SK-N-SH (cell line): ENCODE measurements around the gene ATP2A3. TPM values are rescaled to one million over a fixed set of nuclear protein-coding genes. Genes with fewer than 3 reads are reported as not detected.

Source experiments
- CTCF ChIA-PET: fragments of 300-600, 350-600 bp; formaldehyde crosslinking; extraction: SDS; loops from one replicate; lab custom pipeline; 2021; lab: Yijun Ruan, JAX
- POLR2A ChIA-PET: fragments of 350-600 bp; sonication (Branson Sonifier 250); formaldehyde crosslinking; extraction: SDS; loops from one replicate; lab custom pipeline; 2020; ENCODE audit warnings: antibody characterized with exemption, inconsistent platforms; lab: Yijun Ruan, JAX
- DNase-seq: peaks from one replicate; pipeline ENCODE4 v3.0.0; 2012
- H2AFZ ChIP-seq: fragments of 200-600 bp; sonication (generic); 2 replicates; pipeline ENCODE4 v1.8.1; 2016; ENCODE audit warnings: antibody characterized with exemption, mild to moderate bottlenecking, low read depth
- H3F3A ChIP-seq: fragments of 200-600 bp; sonication (generic); replicated peaks from 2 replicates; pipeline ENCODE3; 2016; ENCODE audit warnings: antibody characterized with exemption, mild to moderate bottlenecking; ENCODE audit not compliant: insufficient read depth
- H3K27ac ChIP-seq, 2 experiments: fragments of 200-500 bp in 1 of 2; fragments of 200-600 bp in 1 of 2; sonication (Bioruptor generic) in 1 of 2; sonication (generic), shearing (Covaris generic) in 1 of 2; 2 replicates each; pipeline versions ENCODE4 v1.5.1 to v1.6.1; 2014 to 2016; ENCODE audit warnings: low read depth in 2 of 2, inconsistent platforms in 1 of 2, low read length in 1 of 2, mild to moderate bottlenecking in 1 of 2, mixed read lengths in 1 of 2
- H3K27me3 ChIP-seq: fragments of 200-600 bp; sonication (generic), shearing (Covaris generic); 2 replicates; pipeline ENCODE4 v1.6.1; 2016; ENCODE audit warnings: mixed run types; ENCODE audit not compliant: insufficient read depth
- H3K36me3 ChIP-seq, 2 experiments: fragments of 200-500 bp in 1 of 2; fragments of 200-600 bp in 1 of 2; sonication (Bioruptor generic) in 1 of 2; sonication (generic) in 1 of 2; replicated peaks in 1 of 2; 2 replicates each; pipeline versions ENCODE3 to v1.5.1; 2014 to 2016; ENCODE audit warnings: low read length in 1 of 2, mild to moderate bottlenecking in 1 of 2; ENCODE audit not compliant: insufficient read depth in 2 of 2, control insufficient read depth in 1 of 2
- H3K4me1 ChIP-seq, 2 experiments: fragments of 200-500 bp in 1 of 2; fragments of 200-600 bp in 1 of 2; sonication (Bioruptor generic) in 1 of 2; sonication (generic), shearing (Covaris generic) in 1 of 2; 2 replicates each; pipeline versions ENCODE4 v1.5.1 to v1.6.1; 2014 to 2016; ENCODE audit warnings: low read depth in 1 of 2, low read length in 1 of 2, mixed run types in 1 of 2; ENCODE audit not compliant: insufficient read depth in 2 of 2, control insufficient read depth in 1 of 2
- H3K4me2 ChIP-seq: fragments of 200-600 bp; sonication (generic), shearing (Covaris generic); 2 replicates; pipeline ENCODE4 v1.6.1; 2017; ENCODE audit warnings: mixed run types
- H3K4me3 ChIP-seq, 2 experiments: fragments of 200-500 bp in 1 of 2; fragments of 200-600 bp in 1 of 2; sonication (Bioruptor generic) in 1 of 2; sonication (generic), shearing (Covaris generic) in 1 of 2; 2 replicates each; pipeline versions ENCODE4 v1.5.1 to v1.8.1; 2014 to 2016; ENCODE audit warnings: low read depth in 2 of 2, inconsistent platforms in 1 of 2, low read length in 1 of 2, mild to moderate bottlenecking in 1 of 2, mixed read lengths in 1 of 2, moderate library complexity in 1 of 2
- H3K79me2 ChIP-seq: fragments of 200-600 bp; sonication (generic); 2 replicates; pipeline ENCODE4 v1.8.1; 2017; ENCODE audit warnings: mild to moderate bottlenecking; ENCODE audit not compliant: insufficient read depth
- H3K9ac ChIP-seq: fragments of 200-600 bp; sonication (generic); 2 replicates; pipeline ENCODE4 v1.6.1; 2017; ENCODE audit warnings: mixed run types
- H3K9me2 ChIP-seq: fragments of 200-600 bp; sonication (generic); 2 replicates; pipeline ENCODE4 v1.6.1; 2017; ENCODE audit warnings: mixed run types
- H3K9me3 ChIP-seq: fragments of 200-600 bp; sonication (generic); 2 replicates; pipeline ENCODE4 v1.6.1; 2017; ENCODE audit warnings: mixed run types, mild to moderate bottlenecking, moderate library complexity
- H4K20me1 ChIP-seq: fragments of 200-600 bp; sonication (generic); 2 replicates; pipeline ENCODE4 v1.6.1; 2017; ENCODE audit warnings: mild to moderate bottlenecking, mixed run types; ENCODE audit not compliant: insufficient read depth
- CHD2 ChIP-seq: fragments of 150-350 bp; IDR thresholded peaks from 2 replicates; pipeline ENCODE4 v1.6.1; 2018; ENCODE audit warnings: low read length; ENCODE audit not compliant: partially characterized antibody
- EP300 ChIP-seq, 2 experiments: IDR thresholded peaks; 2 replicates each; pipeline versions ENCODE4 v1.4.0 to v1.6.1; 2012; ENCODE audit warnings: borderline replicate concordance in 1 of 2, low read depth in 1 of 2, low read length in 1 of 2
- EZH2phosphoT487 ChIP-seq: fragments of 200-600 bp; sonication (generic); IDR thresholded peaks from 2 replicates; pipeline ENCODE4 v1.6.1; 2017; ENCODE audit warnings: low read depth, mixed run types, mild to moderate bottlenecking, antibody characterized with exemption, moderate library complexity, borderline replicate concordance
- FOSL2 ChIP-seq: IDR thresholded peaks from 2 replicates; pipeline ENCODE4 v1.4.0; 2012; ENCODE audit warnings: low read depth, mild to moderate bottlenecking, moderate library complexity, borderline replicate concordance
- FOXM1 ChIP-seq: IDR thresholded peaks from 2 replicates; pipeline ENCODE4 v1.4.0; 2012; ENCODE audit warnings: low read depth, mild to moderate bottlenecking
- GABPA ChIP-seq: IDR thresholded peaks from 2 replicates; pipeline ENCODE4 v1.4.0; 2012; ENCODE audit warnings: low read depth, mild to moderate bottlenecking
- IRF3 ChIP-seq: fragments of 150-350 bp; IDR thresholded peaks from 2 replicates; pipeline ENCODE4 v1.6.1; 2016; ENCODE audit warnings: mild to moderate bottlenecking, low read depth, low read length
- JUND ChIP-seq: IDR thresholded peaks from 2 replicates; pipeline ENCODE4 v1.4.0; 2012
- MXI1 ChIP-seq: IDR thresholded peaks from 2 replicates; pipeline ENCODE4 v1.6.1; 2012; ENCODE audit warnings: mild to moderate bottlenecking, low read depth, low read length, improper control_type of control experiment
- NRF1 ChIP-seq: IDR thresholded peaks from 2 replicates; pipeline ENCODE4 v1.6.1; 2012; ENCODE audit warnings: low read depth, mild to moderate bottlenecking, low read length
- RAD21 ChIP-seq: IDR thresholded peaks from 2 replicates; pipeline ENCODE4 v1.6.1; 2012; ENCODE audit warnings: mild to moderate bottlenecking, low read length
- RCOR1 ChIP-seq: fragments of 150-350 bp; IDR thresholded peaks from 2 replicates; pipeline ENCODE4 v1.6.1; 2017; ENCODE audit warnings: antibody characterized with exemption, low read length
- REST ChIP-seq: IDR thresholded peaks from 2 replicates; pipeline ENCODE4 v1.6.1; 2012; ENCODE audit warnings: mild to moderate bottlenecking, low read depth, low read length, moderate library complexity
- SIN3A ChIP-seq: IDR thresholded peaks from 2 replicates; pipeline ENCODE4 v1.6.1; 2012; ENCODE audit warnings: low read depth, mild to moderate bottlenecking, low read length, moderate library complexity, borderline replicate concordance
- USF2 ChIP-seq: fragments of 150-350 bp; IDR thresholded peaks from 2 replicates; pipeline ENCODE4 v1.6.1; 2017; ENCODE audit warnings: antibody characterized with exemption, low read length, low read depth, borderline replicate concordance
- YY1 ChIP-seq: IDR thresholded peaks from 2 replicates; pipeline ENCODE4 v1.4.0; 2012; ENCODE audit warnings: low read depth, mild to moderate bottlenecking
- ZBTB33 ChIP-seq: IDR thresholded peaks from 2 replicates; pipeline ENCODE4 v1.4.0; 2012; ENCODE audit warnings: low read depth, borderline replicate concordance
- WGBS: methylation state at CpG from one replicate; pipeline ENCODE4 v1.1.6; 2017; ENCODE audit warnings: low lambda C conversion rate; 5-methylcytosine and 5-hydroxymethylcytosine counted together
- polyA plus RNA-seq, 3 experiments: library from polyadenylated mRNA; depleted of rRNA; stranded (reverse); fragments of >200 nt; gene quantifications; 2 replicates each; pipeline ENCODE4 v1.2.3, GENCODE V29; 2012

Gene ATP2A3
- polyA plus RNA-seq, 1 of the 3 experiments (the other 2 are of a cell fraction): 2.1 TPM

GRCh38 chr17:3894911-3895343 is 69.3 kb downstream of the ATP2A3 start:
- H3K79me2 ChIP-seq: no peaks in the 10 kb centered on the region

More at GRCh38 chr17:3894911-3895343, 69.3 kb downstream of the ATP2A3 start:
- Histone ChIP-seq H3K4me3 (no peak overlapping the region), H3K27ac (no peak overlapping the region), H3F3A (peaks cover 19% of the 10 kb centered on the region), H3K9ac (no peak overlapping the region), H3K4me2 (no peak overlapping the region), H3K9me3 (no peaks in the 10 kb centered on the region), H3K9me2 (no peaks in the 10 kb centered on the region), H3K36me3 (no peaks in the 10 kb centered on the region), H3K4me1 (peaks cover 0 to 31% of the 10 kb centered on the region in 2 experiments; a peak in 3 of 4 replicates), H2AFZ (no peak overlapping the region), H3K27me3 (no peaks in the 10 kb centered on the region), H4K20me1 (no peaks in the 10 kb centered on the region)
- ChIA-PET CTCF (interaction anchor here (0.7 to 1.7 kb wide), 2 partner anchors 19 to 22 kb away, joined by 3 to 10 read pairs; no protein-coding TSS in a partner anchor), POLR2A (no interaction called here)
- TF ChIP-seq FOXM1: no peak
- TF ChIP-seq SIN3A: no peak
- no peak for TF ChIP-seq IRF3
- TF ChIP-seq EZH2phosphoT487: no peak
- TF ChIP-seq ZBTB33: no peak
- TF ChIP-seq USF2: no peak
- no peak for TF ChIP-seq NRF1
- TF ChIP-seq GABPA: no peak
- no peak for TF ChIP-seq MXI1
- no peak for TF ChIP-seq YY1
- no peak for TF ChIP-seq REST
- TF ChIP-seq FOSL2: no peak
- TF ChIP-seq CHD2: no peak
- no peak for TF ChIP-seq EP300 (IDR thresholded peaks at IDR 0.05; ENCODE audit: borderline replicate concordance in 1 of 2, low read depth in 1 of 2, low read length in 1 of 2)
- no peak for TF ChIP-seq RCOR1
- TF ChIP-seq RAD21: no peak
- TF ChIP-seq JUND: no peak
- DNase-seq: no peak
- WGBS: 64% methylated on average over 2 of the region's 2 CpGs
